Renal cortex interstitium (tissue), 11 donors: Measurements from ENCODE around the gene TRPV6. TPM values are rescaled to one million over a fixed set of nuclear protein-coding genes. Genes with fewer than 3 reads are reported as not detected.

ENCODE experiments used
- DNase-seq, 11 donors: peaks; one replicate each; pipeline ENCODE4 v3.0.0-alpha.2; 2013; ENCODE audit warnings: low read depth in 9 of 11, low spot score in 4 of 11; ENCODE audit errors: extremely low read depth in 1 of 11
- polyA plus RNA-seq, 3 donors: library from polyadenylated mRNA; unstranded; fragments of 120-200 nt; gene quantifications; one replicate each; pipeline ENCODE4 v1.2.1, GENCODE V29; 2013; ENCODE audit not compliant: insufficient read length in 3 of 3

TRPV6 gene
- polyA plus RNA-seq, 3 donors = 9.1 to 21.6 (median 10.4) TPM

GRCh38 chr7:142860968-142861367 is 24.6 kb downstream of the TRPV6 start:
- DNase-seq = no peak

- peak in 1 of 11 donors; percentile 15 for DNase-seq
Observed at GRCh38 chr7:142859829-142860228, 25.7 kb downstream of the TRPV6 start.

GRCh38 chr7:142859411-142859810 is 26.1 kb downstream of the TRPV6 start:
- no peak for DNase-seq

- DNase-seq = no peak
Observed at GRCh38 chr7:142857625-142858024, 27.9 kb downstream of the TRPV6 start.

- no peak for DNase-seq
Observed at GRCh38 chr7:142856565-142857245, 28.8 kb downstream of the TRPV6 start.

GRCh38 chr7:142855756-142856564 is 29.6 kb downstream of the TRPV6 start:
- DNase-seq = no peak

- peak in 2 of 11 donors; percentile 7 to 18 for DNase-seq
Observed at GRCh38 chr7:142855114-142855743, 30.3 kb downstream of the TRPV6 start.

GRCh38 chr7:142854372-142855113 is 31.0 kb downstream of the TRPV6 start, which contains the start of gene EPHB6:
Gene EPHB6 (plus strand): TSS chr7:142855076. CDS start chr7:142863228, 8,152 bp downstream.
- peak in 10 of 11 donors; percentile 47 to 71 (median 61) for DNase-seq

- DNase-seq = peak in 10 of 11 donors; percentile 46 to 66 (median 58)
Observed at GRCh38 chr7:142853739-142854371, 31.7 kb downstream of the TRPV6 start.

GRCh38 chr7:142851919-142852318 is 33.6 kb downstream of the TRPV6 start:
- DNase-seq = no peak

- DNase-seq = no peak
Observed at GRCh38 chr7:142851269-142851668, 34.3 kb downstream of the TRPV6 start.

GRCh38 chr7:142847353-142847752 is 38.2 kb downstream of the TRPV6 start:
- DNase-seq = no peak

GRCh38 chr7:142842251-142842766 is 43.2 kb downstream of the TRPV6 start:
- DNase-seq = no peak

GRCh38 chr7:142838461-142839213 is 46.9 kb downstream of the TRPV6 start:
- no peak for DNase-seq

GRCh38 chr7:142836426-142836825 is 49.1 kb downstream of the TRPV6 start:
- DNase-seq = no peak

GRCh38 chr7:142835487-142835886 is 50.1 kb downstream of the TRPV6 start:
- no peak for DNase-seq

- no peak for DNase-seq
Observed at GRCh38 chr7:142833174-142834048, 52.1 kb downstream of the TRPV6 start.
